ENCODE results near the gene GOLGA2.

GOLGA2 gene

GRCh38 chr9:128257907-128258306 lies 17.9 kb downstream of the GOLGA2 start:
- DNase-seq, result no peak

GRCh38 chr9:128257086-128257825 lies 18.6 kb downstream of the GOLGA2 start:
- DNase-seq, result no peak

GRCh38 chr9:128254855-128255759 lies 20.7 kb downstream of the GOLGA2 start:
- peak in 33 of 51 donors; percentile 2 to 68 (median 31) for DNase-seq

- no peak for DNase-seq
These were observed 21.4 kb downstream of the GOLGA2 start for GRCh38 chr9:128254362-128254761.

- no peak for DNase-seq
These were observed 21.8 kb downstream of the GOLGA2 start for GRCh38 chr9:128253991-128254346.

- no peak for DNase-seq
These were observed 22.4 kb downstream of the GOLGA2 start for GRCh38 chr9:128253140-128253990.

- DNase-seq, result no peak
These were observed 23.3 kb downstream of the GOLGA2 start for GRCh38 chr9:128252317-128253139.

- DNase-seq, result no peak
These were observed 24.1 kb downstream of the GOLGA2 start for GRCh38 chr9:128251732-128252100.

GRCh38 chr9:128250839-128251731 lies 24.7 kb downstream of the GOLGA2 start:
- DNase-seq, result no peak

- peak in 21 of 51 donors; percentile 12 to 66 (median 39) for DNase-seq
These were observed 25.6 kb downstream of the GOLGA2 start for GRCh38 chr9:128249908-128250838.

- no peak for DNase-seq
These were observed 26.3 kb downstream of the GOLGA2 start for GRCh38 chr9:128249558-128249907.

GRCh38 chr9:128247226-128247803 lies 28.5 kb downstream of the GOLGA2 start:
- DNase-seq, result no peak

- no peak for DNase-seq
These were observed 29.3 kb downstream of the GOLGA2 start for GRCh38 chr9:128246471-128246870.

GRCh38 chr9:128245421-128246151 lies 30.2 kb downstream of the GOLGA2 start:
- no peak for DNase-seq

GRCh38 chr9:128244837-128245231 lies 31.0 kb downstream of the GOLGA2 start:
- peak in 10 of 51 donors; percentile 6 to 33 (median 17) for DNase-seq

- DNase-seq, result no peak
These were observed 31.5 kb downstream of the GOLGA2 start for GRCh38 chr9:128244091-128244836.
